T-helper 17 cell (primary cell): ENCODE data around the gene MAT1A. TPM values are rescaled to one million over a fixed set of nuclear protein-coding genes. Genes with fewer than 3 reads are reported as not detected.
A peak's percentile ranks its signal among the peaks of the same experiment; 100 is the strongest.
"Not testable (repeated sequence)": the region's sequence is repeated elsewhere in the genome, so short reads cannot be mapped to it uniquely, and the experiment has no call there.

Experiments used
- ATAC-seq: fragments of 150-1000 bp; cut with Tn5 transposase; 2 replicates; pipeline ENCODE4 v1.10.0; 2021; ENCODE audit warnings: mild to moderate bottlenecking, moderate library complexity
- DNase-seq, 3 donors: peaks; one replicate each; pipeline versions ENCODE4 v3.0.0 to v3.0.0-alpha.2; 2020 to 2021
- H3K9me3 ChIP-seq: one replicate; pipeline ENCODE4 v1.7.0; 2013; ENCODE audit warnings: low read length, mild to moderate bottlenecking; ENCODE audit not compliant: control insufficient read depth, poor library complexity, severe bottlenecking
- H3K27ac Mint-ChIP-seq: one replicate; pipeline ENCODE4 v1.8.0; 2022; ENCODE audit warnings: mild to moderate bottlenecking, moderate library complexity, mixed read lengths
- H3K27me3 Mint-ChIP-seq: one replicate; pipeline ENCODE4 v1.8.0; 2022; ENCODE audit warnings: mixed read lengths
- H3K36me3 Mint-ChIP-seq: one replicate; pipeline ENCODE4 v1.8.0; 2022; ENCODE audit warnings: low read depth, mixed read lengths
- H3K4me1 Mint-ChIP-seq: one replicate; pipeline ENCODE4 v1.8.0; 2022; ENCODE audit warnings: mild to moderate bottlenecking, mixed read lengths
- H3K4me3 Mint-ChIP-seq: one replicate; pipeline ENCODE4 v1.8.0; 2022; ENCODE audit warnings: mild to moderate bottlenecking, moderate library complexity, mixed read lengths
- total RNA-seq, 4 donors: library from RNA in 2 of 4; stranded (reverse) in 2 of 4; gene quantifications; one replicate each; pipeline ENCODE4 v1.2.3 and lab custom pipeline; 2022 to 2026

MAT1A gene
- total RNA-seq, 2 donors from 2014 or later, result not detected

DNA sequence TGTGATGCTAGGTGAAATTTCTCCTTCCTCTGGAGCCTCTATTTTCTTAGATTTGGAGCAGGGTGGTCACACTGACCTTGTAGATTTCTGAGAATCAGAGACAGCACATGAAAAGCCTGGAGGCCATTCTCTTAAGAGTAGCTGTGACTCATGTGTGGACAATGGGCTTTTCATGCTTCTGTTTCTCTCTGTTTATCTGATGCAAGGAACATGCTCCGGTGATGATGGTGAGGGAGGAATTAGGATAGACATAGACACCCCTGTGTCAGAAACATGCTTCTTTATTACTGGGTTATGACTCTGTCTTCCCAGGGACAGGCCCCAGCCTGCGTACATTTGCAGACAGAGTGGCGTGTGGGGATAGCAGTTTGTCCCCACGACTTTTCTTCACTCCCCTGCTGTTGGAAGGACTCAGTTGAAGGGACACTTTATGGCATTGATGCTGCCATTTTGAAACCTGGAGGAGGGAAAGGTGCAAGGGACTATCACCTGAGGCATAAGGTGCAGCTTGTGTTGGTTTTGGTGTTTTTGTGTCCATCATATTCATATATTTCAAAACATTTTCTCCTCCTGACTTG is 37.7 kb downstream of the MAT1A start:
- H3K27ac Mint-ChIP-seq, ATAC-seq, DNase-seq, H3K4me3 Mint-ChIP-seq, H3K9me3 ChIP-seq, H3K36me3 Mint-ChIP-seq, H3K4me1 Mint-ChIP-seq: not testable (repeated sequence)
- peaks cover 36% of the 10 kb centered on the region for H3K27me3 Mint-ChIP-seq

- not testable (repeated sequence) for H3K4me1 Mint-ChIP-seq, H3K36me3 Mint-ChIP-seq, H3K27ac Mint-ChIP-seq, H3K4me3 Mint-ChIP-seq, H3K9me3 ChIP-seq, ATAC-seq, DNase-seq
- H3K27me3 Mint-ChIP-seq, result peaks cover 24% of the 10 kb centered on the region
Measured at GRCh38 chr10:80250399-80250798, 39.1 kb downstream of the MAT1A start.

DNA sequence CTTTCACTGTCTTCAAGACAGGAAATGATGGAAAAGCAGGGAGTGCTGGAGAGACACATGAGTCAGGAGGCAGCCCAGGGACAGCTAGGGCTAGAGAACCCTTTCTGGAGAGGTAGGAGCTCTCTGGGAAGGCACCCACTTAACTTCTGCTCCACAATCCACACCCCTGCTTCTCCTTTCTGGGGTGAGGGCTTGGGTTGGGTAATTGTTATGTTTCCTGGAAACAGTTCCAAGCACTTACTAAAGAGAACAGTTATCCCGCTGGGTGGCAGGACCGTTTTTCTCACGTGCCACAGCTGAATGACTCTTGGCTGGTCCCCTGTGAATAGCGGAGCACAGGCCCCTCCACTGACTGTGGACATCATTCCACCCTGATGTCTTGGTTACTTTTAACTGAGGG is 39.6 kb downstream of the MAT1A start:
- not testable (repeated sequence) for DNase-seq, H3K4me1 Mint-ChIP-seq, H3K4me3 Mint-ChIP-seq, H3K9me3 ChIP-seq, ATAC-seq, H3K27ac Mint-ChIP-seq, H3K36me3 Mint-ChIP-seq
- H3K27me3 Mint-ChIP-seq, result peaks cover 24% of the 10 kb centered on the region

GRCh38 chr10:80247611-80248010 is 41.8 kb downstream of the MAT1A start:
- H3K9me3 ChIP-seq, H3K4me3 Mint-ChIP-seq, H3K27ac Mint-ChIP-seq, DNase-seq, ATAC-seq, H3K4me1 Mint-ChIP-seq, H3K36me3 Mint-ChIP-seq: not testable (repeated sequence)
- H3K27me3 Mint-ChIP-seq, result peaks cover 26% of the 10 kb centered on the region

- not testable (repeated sequence) for DNase-seq, H3K4me1 Mint-ChIP-seq, ATAC-seq, H3K36me3 Mint-ChIP-seq, H3K9me3 ChIP-seq, H3K4me3 Mint-ChIP-seq, H3K27ac Mint-ChIP-seq
- H3K27me3 Mint-ChIP-seq, result peaks cover 22% of the 10 kb centered on the region
Measured at GRCh38 chr10:80244371-80244770, 45.1 kb downstream of the MAT1A start.

DNA sequence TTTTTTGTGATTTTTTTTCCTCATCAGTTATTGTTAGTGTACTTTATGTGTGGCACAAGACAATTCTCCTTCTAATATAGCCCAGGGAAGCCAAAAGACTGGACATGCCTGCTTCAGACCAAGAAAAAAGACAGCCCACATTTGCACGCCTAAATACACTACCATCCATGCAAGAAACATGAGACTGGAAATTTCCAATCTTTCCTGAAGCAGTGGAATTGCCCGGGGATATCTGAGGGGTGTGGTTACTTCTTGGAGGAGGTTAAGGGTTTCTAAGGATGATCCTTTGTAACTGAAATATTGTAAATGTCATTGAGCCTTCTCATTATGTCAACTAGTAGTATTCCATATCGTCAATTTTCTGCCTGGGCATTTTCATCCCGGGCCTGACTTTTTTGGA is 47.1 kb downstream of the MAT1A start:
- H3K4me3 Mint-ChIP-seq, ATAC-seq, H3K9me3 ChIP-seq, H3K36me3 Mint-ChIP-seq, H3K27ac Mint-ChIP-seq, DNase-seq, H3K4me1 Mint-ChIP-seq: not testable (repeated sequence)
- H3K27me3 Mint-ChIP-seq, result peaks cover 16% of the 10 kb centered on the region

DNA sequence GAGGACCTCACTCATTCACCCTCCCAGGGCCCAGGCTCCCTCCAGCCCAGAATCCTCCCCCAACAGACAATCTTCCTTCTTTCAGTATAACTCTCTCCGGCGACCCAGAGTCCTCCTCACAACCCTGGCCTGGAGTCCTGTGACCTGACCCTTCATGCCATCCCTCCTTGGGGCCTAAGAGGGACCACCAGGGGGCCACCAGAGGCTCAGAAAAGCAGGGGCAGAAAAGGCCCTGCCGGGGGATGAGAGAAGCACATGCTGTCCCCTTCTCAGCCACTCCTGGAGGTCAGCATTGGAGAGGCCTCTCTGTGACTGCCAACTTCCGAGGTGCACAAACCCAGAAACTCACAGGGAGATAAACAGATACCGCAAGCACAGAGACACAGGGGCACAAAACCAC is 53.0 kb downstream of the MAT1A start:
- H3K9me3 ChIP-seq, H3K4me1 Mint-ChIP-seq, H3K4me3 Mint-ChIP-seq, H3K27me3 Mint-ChIP-seq, H3K36me3 Mint-ChIP-seq, H3K27ac Mint-ChIP-seq, ATAC-seq, DNase-seq: not testable (repeated sequence)

- not testable (repeated sequence) for ATAC-seq, H3K27ac Mint-ChIP-seq, H3K27me3 Mint-ChIP-seq, H3K36me3 Mint-ChIP-seq, H3K9me3 ChIP-seq, H3K4me1 Mint-ChIP-seq, DNase-seq, H3K4me3 Mint-ChIP-seq
Measured at GRCh38 chr10:80234331-80235235, 54.9 kb downstream of the MAT1A start.

DNA sequence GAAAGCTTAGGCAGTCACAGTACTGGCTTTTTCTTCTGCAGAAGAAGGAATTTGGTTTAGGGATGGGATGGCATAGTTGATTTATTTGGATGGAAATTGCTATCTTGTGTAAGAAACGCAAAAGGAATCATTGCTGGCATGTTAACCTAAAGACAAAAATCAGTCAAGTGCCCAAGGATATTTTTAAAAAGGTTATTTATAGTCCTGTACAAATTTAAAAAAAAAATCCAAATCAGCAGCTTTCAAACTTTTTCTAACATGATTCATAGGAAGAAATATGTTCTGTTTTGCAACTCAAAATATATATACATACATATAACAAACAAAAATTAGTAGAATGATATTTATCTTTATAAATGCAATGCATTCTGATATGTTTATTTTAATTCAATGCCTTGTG is 55.6 kb downstream of the MAT1A start:
- H3K27ac Mint-ChIP-seq, H3K27me3 Mint-ChIP-seq: not testable (repeated sequence)

DNA sequence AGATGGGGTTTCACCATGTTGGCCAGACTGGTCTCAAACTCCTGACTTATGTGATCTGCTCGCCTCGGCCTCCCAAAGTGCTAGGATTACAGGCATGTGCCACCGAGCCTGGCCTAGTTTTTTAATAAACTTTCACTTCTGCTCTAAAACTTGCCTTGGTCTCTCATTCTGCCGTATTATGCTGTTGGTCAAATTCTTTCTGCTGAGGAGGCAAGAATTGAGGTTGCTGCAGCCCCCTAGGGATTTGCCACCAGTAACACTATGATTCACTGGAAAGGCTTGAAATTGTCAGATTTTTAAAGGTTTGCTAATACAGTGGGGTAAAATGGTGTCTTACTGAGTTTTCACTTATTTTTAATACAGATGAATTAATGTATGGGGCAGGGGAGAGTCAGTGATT is 62.7 kb downstream of the MAT1A start:
- DNase-seq, ATAC-seq, H3K4me3 Mint-ChIP-seq, H3K27ac Mint-ChIP-seq, H3K9me3 ChIP-seq, H3K36me3 Mint-ChIP-seq, H3K4me1 Mint-ChIP-seq: not testable (repeated sequence)
- H3K27me3 Mint-ChIP-seq, result peaks cover 18% of the 10 kb centered on the region

More for the DNA sequence above, 55.6 kb downstream of the MAT1A start:
- H3K4me1 Mint-ChIP-seq, ATAC-seq, H3K36me3 Mint-ChIP-seq, H3K9me3 ChIP-seq, H3K4me3 Mint-ChIP-seq, DNase-seq: not testable (repeated sequence)

DNA sequence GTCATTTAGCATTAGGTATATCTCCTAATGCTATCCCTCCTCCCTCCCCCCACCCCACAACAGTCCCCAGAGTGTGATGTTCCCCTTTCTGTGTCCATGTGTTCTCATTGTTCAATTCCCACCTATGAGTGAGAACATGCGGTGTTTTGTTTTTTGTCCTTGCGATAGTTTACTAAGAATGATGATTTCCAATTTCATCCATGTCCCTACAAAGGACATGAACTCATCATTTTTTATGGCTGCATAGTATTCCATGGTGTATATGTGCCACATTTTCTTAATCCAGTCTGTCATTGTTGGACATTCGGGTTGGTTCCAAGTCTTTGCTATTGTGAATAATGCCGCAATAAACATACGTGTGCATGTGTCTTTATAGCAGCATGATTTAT is 66.4 kb downstream of the MAT1A start:
- not testable (repeated sequence) for H3K4me1 Mint-ChIP-seq, DNase-seq, H3K9me3 ChIP-seq, H3K36me3 Mint-ChIP-seq, H3K4me3 Mint-ChIP-seq, H3K27ac Mint-ChIP-seq
- peak; percentile 18 for ATAC-seq
- peaks cover 18% of the 10 kb centered on the region for H3K27me3 Mint-ChIP-seq
